Psoas muscle (tissue), 8 donors: ENCODE measurements around the gene SLF2. TPM values are rescaled to one million over a fixed set of nuclear protein-coding genes. Genes with fewer than 3 reads are reported as not detected.

Experiments used
- ATAC-seq, 4 donors: fragments of 200-7000 bp; cut with Tn5 transposase; one replicate each; pipeline ENCODE4 v1.9.1; 2020; ENCODE audit warnings: moderate library complexity in 3 of 4, mild to moderate bottlenecking in 2 of 4
- DNase-seq, 2 donors: peaks; one replicate each; pipeline ENCODE4 v3.0.0-alpha.2; 2020
- H3K27ac ChIP-seq: fragments of 200-600 bp; one replicate; pipeline ENCODE4 v1.8.0; 2022
- H3K27me3 ChIP-seq, 3 donors: fragments of 200-600 bp in 1 of 3; one replicate each; pipeline versions ENCODE4 v1.6.1 to v1.8.0; 2013 to 2022; ENCODE audit warnings: low read length in 2 of 3, mild to moderate bottlenecking in 2 of 3, moderate library complexity in 1 of 3; ENCODE audit not compliant: insufficient read depth in 3 of 3
- H3K36me3 ChIP-seq, 2 donors: fragments of 200-600 bp in 1 of 2; one replicate each; pipeline versions ENCODE4 v1.6.1 to v1.8.0; 2013 to 2022; ENCODE audit warnings: low read depth in 1 of 2, mild to moderate bottlenecking in 1 of 2, moderate library complexity in 1 of 2; ENCODE audit not compliant: insufficient read depth in 1 of 2
- H3K4me1 ChIP-seq: fragments of 200-600 bp; one replicate; pipeline ENCODE4 v1.8.0; 2022
- H3K4me3 ChIP-seq: fragments of 200-600 bp; one replicate; pipeline ENCODE4 v1.8.0; 2022; ENCODE audit warnings: mild to moderate bottlenecking
- H3K9me3 ChIP-seq: fragments of 200-600 bp; one replicate; pipeline ENCODE4 v1.8.0; 2022
- WGBS, 3 donors: extraction: QIAGEN DNeasy Blood & Tissue Kit; methylation state at CpG; one replicate each; pipeline versions ENCODE4 v1.1.6 to v1.1.7; 2013; 5-methylcytosine and 5-hydroxymethylcytosine counted together
- intact Hi-C, 2 donors: fragments of 100-400 bp; cut with DNase I; formaldehyde crosslinking; loops; one replicate each; pipeline versions ENCODE4 v1.11.0 to v1.14.2; 2022
- polyA plus RNA-seq, 3 donors: library from polyadenylated mRNA; stranded (reverse); fragments of 200-250 nt; gene quantifications; one replicate each; pipeline ENCODE4 v1.2.3, GENCODE V29; 2013
- total RNA-seq, 4 donors: library from RNA; stranded (reverse); fragmentation: NEBNext Ultra II Directional in 2 of 4; extraction: Animal tissue kit (Norgen Biotek cat#: 25700) in 2 of 4; gene quantifications; one replicate each; pipeline versions ENCODE4 v1.2.1 to v1.2.4, GENCODE V29; 2021 to 2023
- TF ChIP-seq, protein P1 (sequence below): fragments of 200-600 bp; IDR thresholded peaks from one replicate; pipeline ENCODE4 v1.8.0; 2022; ENCODE audit warnings: antibody characterized with exemption
- donor health status: healthy with polysubstance abuse.
- donor health status: DM: no; HTN: no; CAD: no; lungs with moderate emphysema.
- donor health status: Bipolar disorder and iron deficiency.
- donor health status: healthy.
- donor health status: DM: yes; HTN: yes; CAD: no.
- donor health status: DM: no; HTN: no; CAD: no.
- donor health status: DM: no; HTN: no; CAD: no.
- donor health status: DM: yes; HTN: yes; CAD: no.

The SLF2 gene
- total and polyA plus RNA-seq, 7 donors: 8.0 to 26.9 (median 20.1) TPM

DNA sequence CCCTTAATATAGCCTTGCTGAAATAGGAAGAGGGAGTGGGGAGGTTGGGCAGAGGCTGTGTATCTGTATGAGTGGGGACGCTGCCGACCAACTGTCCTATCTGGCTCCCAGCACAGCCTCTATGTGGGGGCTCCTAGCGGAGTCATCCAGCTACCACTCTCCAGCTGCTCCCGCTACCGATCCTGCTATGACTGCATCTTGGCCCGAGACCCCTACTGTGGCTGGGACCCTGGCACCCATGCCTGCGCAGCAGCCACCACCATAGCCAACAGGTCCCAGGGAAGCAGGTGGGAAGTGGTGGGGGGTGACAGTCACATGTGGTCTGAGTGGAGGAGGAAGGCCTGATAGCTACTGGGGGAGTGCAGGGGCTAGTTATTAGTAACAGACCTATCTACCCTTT is 67.9 kb downstream of the SLF2 start:
- H3K4me1 ChIP-seq: no peaks in the 10 kb centered on the region
- peak in 1 of 2 donors; percentile 32 for DNase-seq
- no peak overlapping the region for H3K4me3 ChIP-seq
- intact Hi-C loops: no loop called here
- no peaks in the 10 kb centered on the region for H3K9me3 ChIP-seq
- 87 to 95% (median 93%) methylated on average over 7 of the region's 7 CpGs for WGBS, 3 donors
- no peak overlapping the region for H3K27ac ChIP-seq
- TF ChIP-seq, protein P1, sequence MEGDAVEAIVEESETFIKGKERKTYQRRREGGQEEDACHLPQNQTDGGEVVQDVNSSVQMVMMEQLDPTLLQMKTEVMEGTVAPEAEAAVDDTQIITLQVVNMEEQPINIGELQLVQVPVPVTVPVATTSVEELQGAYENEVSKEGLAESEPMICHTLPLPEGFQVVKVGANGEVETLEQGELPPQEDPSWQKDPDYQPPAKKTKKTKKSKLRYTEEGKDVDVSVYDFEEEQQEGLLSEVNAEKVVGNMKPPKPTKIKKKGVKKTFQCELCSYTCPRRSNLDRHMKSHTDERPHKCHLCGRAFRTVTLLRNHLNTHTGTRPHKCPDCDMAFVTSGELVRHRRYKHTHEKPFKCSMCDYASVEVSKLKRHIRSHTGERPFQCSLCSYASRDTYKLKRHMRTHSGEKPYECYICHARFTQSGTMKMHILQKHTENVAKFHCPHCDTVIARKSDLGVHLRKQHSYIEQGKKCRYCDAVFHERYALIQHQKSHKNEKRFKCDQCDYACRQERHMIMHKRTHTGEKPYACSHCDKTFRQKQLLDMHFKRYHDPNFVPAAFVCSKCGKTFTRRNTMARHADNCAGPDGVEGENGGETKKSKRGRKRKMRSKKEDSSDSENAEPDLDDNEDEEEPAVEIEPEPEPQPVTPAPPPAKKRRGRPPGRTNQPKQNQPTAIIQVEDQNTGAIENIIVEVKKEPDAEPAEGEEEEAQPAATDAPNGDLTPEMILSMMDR: no peak
- no peak for ATAC-seq
- no peaks in the 10 kb centered on the region for H3K27me3 ChIP-seq
- peaks cover 0 to 72% of the 10 kb centered on the region in 2 donors for H3K36me3 ChIP-seq

GRCh38 chr10:100981178-100981772 is 68.5 kb downstream of the SLF2 start:
- WGBS, 3 donors: 83 to 88% (median 84%) methylated on average over 5 of the region's 5 CpGs
- intact Hi-C loops: no loop called here
- DNase-seq (no peak), ATAC-seq (no peak)
- TF ChIP-seq, protein P1: no peak
- H3K36me3 ChIP-seq: peaks cover 0 to 76% of the 10 kb centered on the region in 2 donors
- no peak overlapping the region for H3K4me3 ChIP-seq
- H3K27me3 ChIP-seq: no peaks in the 10 kb centered on the region
- H3K27ac ChIP-seq: no peak overlapping the region
- H3K4me1 ChIP-seq: peaks cover 2% of the 10 kb centered on the region
- no peaks in the 10 kb centered on the region for H3K9me3 ChIP-seq

GRCh38 chr10:100982916-100983830 is 70.4 kb downstream of the SLF2 start:
- peak in 1 of 2 donors; percentile 42 for DNase-seq
- Histone ChIP-seq H3K9me3 (no peaks in the 10 kb centered on the region), H3K4me1 (peaks cover 11% of the 10 kb centered on the region), H3K27me3 (no peaks in the 10 kb centered on the region), H3K36me3 (peaks cover 0 to 77% of the 10 kb centered on the region in 2 donors), H3K4me3 (no peak overlapping the region), H3K27ac (no peak overlapping the region)
- 78 to 84% (median 80%) methylated on average over 24 of the region's 24 CpGs for WGBS, 3 donors
- no peak for ATAC-seq
- intact Hi-C loops: no loop called here
- TF ChIP-seq, protein P1: no peak

GRCh38 chr10:100983868-100984671 is 71.3 kb downstream of the SLF2 start:
- no peak for ATAC-seq
- TF ChIP-seq, protein P1: no peak
- intact Hi-C loops: no loop called here
- Histone ChIP-seq H3K27me3 (no peaks in the 10 kb centered on the region), H3K36me3 (peaks cover 0 to 74% of the 10 kb centered on the region in 2 donors), H3K27ac (no peak overlapping the region), H3K4me3 (no peak overlapping the region), H3K4me1 (peaks cover 20% of the 10 kb centered on the region), H3K9me3 (no peaks in the 10 kb centered on the region)
- DNase-seq: peak in 1 of 2 donors; percentile 28
- whole genome bisulfite sequencing, 3 donors: 68 to 81% (median 80%) methylated on average over 13 of the region's 13 CpGs
